Measurements from ENCODE around the gene NCKAP1.
A peak's percentile ranks its signal among the peaks of the same experiment; 100 is the strongest.

Gene NCKAP1

GRCh38 chr2:182868054-182868796 lies 170.0 kb downstream of the NCKAP1 start:
- DNase-seq (ENCODE audit: low spot score): no peak

GRCh38 chr2:182867426-182868053 lies 170.7 kb downstream of the NCKAP1 start:
- DNase-seq (ENCODE audit: low spot score): no peak

GRCh38 chr2:182866461-182867406 lies 171.5 kb downstream of the NCKAP1 start, which contains the start of gene FRZB:
TSS of gene FRZB (minus strand) at chr2:182866637. CDS start at chr2:182866552, 85 bp downstream.
- peak; percentile 68 for DNase-seq (ENCODE audit: low spot score)

- no peak for DNase-seq (ENCODE audit: low spot score)
These were observed 172.2 kb downstream of the NCKAP1 start for GRCh38 chr2:182866095-182866460.

- DNase-seq (ENCODE audit: low spot score): no peak
These were observed 173.2 kb downstream of the NCKAP1 start for GRCh38 chr2:182864949-182865570.

GRCh38 chr2:182863642-182864041 lies 174.6 kb downstream of the NCKAP1 start:
- DNase-seq (ENCODE audit: low spot score): no peak

- no peak for DNase-seq (ENCODE audit: low spot score)
These were observed 176.2 kb downstream of the NCKAP1 start for GRCh38 chr2:182862091-182862490.

GRCh38 chr2:182860858-182861257 lies 177.4 kb downstream of the NCKAP1 start:
- no peak for DNase-seq (ENCODE audit: low spot score)

Data from HuH-7.5 (cell line).